Hepatocyte (in vitro differentiated cells): ENCODE data around the gene RPS6KA2.

Experiments
- EZH2 ChIP-seq: fragments of 200-600 bp; sonication (generic); IDR thresholded peaks from 2 replicates; pipeline ENCODE4 v1.6.1; 2016; ENCODE audit warnings: antibody characterized with exemption, mild to moderate bottlenecking, borderline replicate concordance
- EZH2phosphoT487 ChIP-seq: fragments of 200-600 bp; sonication (generic); IDR thresholded peaks from one replicate; pipeline ENCODE4 v1.6.1; 2018; ENCODE audit warnings: antibody characterized with exemption, mild to moderate bottlenecking, low read depth, moderate library complexity; ENCODE audit not compliant: unreplicated experiment, severe bottlenecking
- TF ChIP-seq, protein P1 (sequence below): fragments of 200-600 bp; sonication (generic); IDR thresholded peaks from 2 replicates; pipeline ENCODE4 v1.5.1; 2016; ENCODE audit warnings: antibody characterized with exemption, mild to moderate bottlenecking; ENCODE audit not compliant: poor library complexity

DNA sequence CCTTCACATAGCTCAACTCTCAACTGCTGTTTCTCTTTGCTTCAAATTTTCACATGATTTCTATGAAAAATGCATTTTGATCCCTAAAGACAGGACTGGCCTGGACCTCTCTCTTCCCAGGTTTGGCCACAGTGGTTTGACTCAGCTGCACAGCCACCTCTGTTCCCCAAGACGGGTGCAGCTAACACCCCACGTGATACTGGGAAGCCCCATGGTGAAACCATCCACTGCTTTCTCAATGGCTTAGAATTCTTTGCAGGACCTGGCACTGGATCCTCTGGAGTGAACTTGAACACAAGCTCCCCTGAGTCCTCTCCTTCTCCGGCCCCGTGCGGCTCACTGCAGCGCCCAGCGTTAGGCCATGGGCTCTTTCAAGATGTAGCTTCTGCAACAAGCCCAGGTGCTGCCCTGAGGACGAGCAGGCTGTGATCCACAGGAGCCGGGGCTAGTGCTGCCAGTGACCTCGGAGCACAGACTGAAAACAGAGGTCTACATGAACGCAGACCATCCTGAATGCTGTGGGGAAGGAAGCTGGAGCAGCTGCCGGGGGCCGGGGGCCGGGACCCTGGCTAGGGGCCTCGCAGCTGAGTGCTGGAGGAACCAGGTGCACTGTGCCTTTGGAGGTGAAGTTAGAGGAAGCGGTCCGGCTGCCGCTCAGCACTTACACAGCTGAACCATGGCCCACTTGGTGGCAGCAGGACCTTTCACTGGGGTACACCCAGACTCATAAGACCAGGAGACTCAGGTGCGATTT lies 185.5 kb downstream of the RPS6KA2 start:
- TF ChIP-seq, protein P1, sequence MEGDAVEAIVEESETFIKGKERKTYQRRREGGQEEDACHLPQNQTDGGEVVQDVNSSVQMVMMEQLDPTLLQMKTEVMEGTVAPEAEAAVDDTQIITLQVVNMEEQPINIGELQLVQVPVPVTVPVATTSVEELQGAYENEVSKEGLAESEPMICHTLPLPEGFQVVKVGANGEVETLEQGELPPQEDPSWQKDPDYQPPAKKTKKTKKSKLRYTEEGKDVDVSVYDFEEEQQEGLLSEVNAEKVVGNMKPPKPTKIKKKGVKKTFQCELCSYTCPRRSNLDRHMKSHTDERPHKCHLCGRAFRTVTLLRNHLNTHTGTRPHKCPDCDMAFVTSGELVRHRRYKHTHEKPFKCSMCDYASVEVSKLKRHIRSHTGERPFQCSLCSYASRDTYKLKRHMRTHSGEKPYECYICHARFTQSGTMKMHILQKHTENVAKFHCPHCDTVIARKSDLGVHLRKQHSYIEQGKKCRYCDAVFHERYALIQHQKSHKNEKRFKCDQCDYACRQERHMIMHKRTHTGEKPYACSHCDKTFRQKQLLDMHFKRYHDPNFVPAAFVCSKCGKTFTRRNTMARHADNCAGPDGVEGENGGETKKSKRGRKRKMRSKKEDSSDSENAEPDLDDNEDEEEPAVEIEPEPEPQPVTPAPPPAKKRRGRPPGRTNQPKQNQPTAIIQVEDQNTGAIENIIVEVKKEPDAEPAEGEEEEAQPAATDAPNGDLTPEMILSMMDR, result no peak
- no peak for TF ChIP-seq EZH2
- no peak for TF ChIP-seq EZH2phosphoT487
